T47D (cell line): Measurements from ENCODE around the gene LCLAT1.
A peak's percentile ranks its signal among the peaks of the same experiment; 100 is the strongest.

Experiments used
- DNase-seq, 2 experiments: peaks; one replicate each; pipeline versions ENCODE4 v3.0.0 to v3.0.0-alpha.2; 2011 to 2012; ENCODE audit warnings: low read depth in 1 of 2, low spot score in 1 of 2
- JUND ChIP-seq: IDR thresholded peaks from 2 replicates; pipeline ENCODE4 v1.6.1; 2012; ENCODE audit warnings: low read depth
- in situ Hi-C: cut with HindIII; loops from 2 replicates; pipeline ENCODE4 v1.10.0; 2016; ENCODE audit warnings: low sequenced_read_pairs, low pct_unique_long_range_greater_than_20kb

Gene LCLAT1

DNA sequence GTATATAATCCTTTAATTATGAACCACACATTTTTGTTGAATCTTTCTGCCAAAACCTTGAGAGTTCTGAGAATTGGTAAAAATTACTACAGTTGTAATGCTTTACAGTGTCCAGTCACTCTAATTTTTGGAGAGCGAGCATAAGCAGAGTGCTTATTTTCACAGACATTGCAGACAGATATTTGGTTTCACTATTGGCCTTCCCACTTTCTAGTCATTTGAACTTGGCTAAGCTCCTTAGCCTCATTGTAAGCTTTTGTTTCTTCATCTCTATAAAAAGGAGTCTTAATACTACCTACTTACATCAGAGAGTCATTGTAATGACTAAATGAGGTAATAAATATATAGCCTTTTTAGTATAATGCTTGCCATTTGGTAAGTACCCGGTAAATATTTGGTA lies 80.4 kb downstream of the LCLAT1 start:
- TF ChIP-seq JUND, result no peak
- in situ Hi-C loops, result no loop called here
- no peak for DNase-seq

DNA sequence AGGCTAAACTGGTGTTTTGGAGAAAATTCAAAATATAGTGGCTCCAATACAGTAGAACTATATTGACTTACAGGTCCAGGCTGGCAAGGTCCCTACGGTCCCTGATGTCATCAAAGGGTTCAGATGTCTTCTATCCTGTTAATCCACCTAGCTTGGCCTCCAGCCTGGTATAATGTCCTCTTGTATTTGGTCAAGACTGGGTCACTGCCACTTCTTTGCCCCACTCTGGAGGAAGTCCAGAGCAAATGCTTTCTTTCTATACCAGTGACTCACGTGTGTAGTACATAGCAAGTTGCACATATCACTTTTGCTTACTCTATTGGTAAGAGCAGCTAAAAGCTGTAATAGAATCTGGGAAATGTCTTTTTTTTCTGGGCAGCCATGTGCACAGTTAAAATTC lies 80.8 kb downstream of the LCLAT1 start:
- TF ChIP-seq JUND, result no peak
- DNase-seq, result peak in 1 of 2 experiments; percentile 15
- in situ Hi-C loops, result no loop called here

GRCh38 chr2:30530346-30530745 lies 83.3 kb downstream of the LCLAT1 start:
- in situ Hi-C loops, result no loop called here
- no peak for TF ChIP-seq JUND
- no peak for DNase-seq

DNA sequence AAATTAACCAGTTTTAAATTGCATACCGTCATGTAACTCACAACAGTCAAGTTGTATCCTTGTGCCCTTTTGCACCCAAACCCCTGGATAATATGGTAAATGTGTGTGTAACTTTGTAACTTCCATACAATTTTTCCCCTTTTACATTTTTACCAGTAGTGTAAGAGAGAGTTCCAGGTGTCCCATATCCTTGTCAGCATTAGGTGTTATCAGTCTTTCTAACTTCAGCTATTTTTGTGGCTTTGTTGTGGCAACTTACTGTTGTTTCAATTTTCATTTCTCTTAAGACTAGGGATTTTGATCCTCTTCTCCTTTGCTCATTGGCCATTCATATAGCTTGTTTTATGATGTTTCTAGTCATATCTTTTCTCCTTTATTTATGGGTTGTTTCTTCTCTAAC lies 94.6 kb downstream of the LCLAT1 start:
- TF ChIP-seq JUND, result no peak
- in situ Hi-C loops, result no loop called here
- no peak for DNase-seq

DNA sequence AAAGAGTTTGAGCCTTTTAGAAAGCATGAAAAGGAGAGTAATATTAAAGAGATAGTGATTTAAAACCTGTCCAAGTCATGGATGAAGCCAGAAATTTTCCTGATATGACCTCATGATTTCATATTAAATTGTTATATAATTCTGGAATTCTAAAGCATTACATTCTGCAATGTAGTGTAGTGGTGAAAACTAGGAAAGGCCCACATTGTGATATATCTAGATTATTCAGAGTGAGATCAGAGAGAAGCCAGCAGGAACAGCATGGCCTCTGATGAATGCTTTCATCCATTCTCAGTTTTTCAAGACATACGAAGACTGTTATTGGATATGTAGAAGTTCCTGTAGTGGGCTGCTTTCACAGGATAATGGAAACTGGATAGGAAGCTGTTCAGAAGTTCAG lies 98.8 kb downstream of the LCLAT1 start:
- in situ Hi-C loops, result no loop called here
- no peak for DNase-seq
- TF ChIP-seq JUND, result no peak

DNA sequence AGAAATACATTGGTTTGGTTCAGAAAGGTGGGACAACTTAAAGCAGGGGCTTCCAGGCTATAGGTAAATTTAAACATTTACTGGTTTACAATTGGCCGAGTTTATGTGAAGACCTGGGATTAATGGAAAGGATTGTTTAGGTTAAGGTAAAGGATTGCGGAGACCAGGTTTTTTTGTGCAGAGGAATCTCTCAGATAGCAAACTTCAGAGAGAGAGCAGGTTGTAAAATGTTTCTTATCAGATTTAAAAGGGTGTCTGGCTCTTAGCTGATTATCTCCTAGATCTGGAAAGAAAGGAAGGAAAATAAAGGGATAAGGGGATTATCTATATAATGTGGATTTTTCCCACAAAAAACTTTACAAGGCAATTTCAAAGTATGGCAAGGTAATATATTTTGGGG lies 101.3 kb downstream of the LCLAT1 start:
- in situ Hi-C loops, result no loop called here
- no peak for TF ChIP-seq JUND
- no peak for DNase-seq

DNA sequence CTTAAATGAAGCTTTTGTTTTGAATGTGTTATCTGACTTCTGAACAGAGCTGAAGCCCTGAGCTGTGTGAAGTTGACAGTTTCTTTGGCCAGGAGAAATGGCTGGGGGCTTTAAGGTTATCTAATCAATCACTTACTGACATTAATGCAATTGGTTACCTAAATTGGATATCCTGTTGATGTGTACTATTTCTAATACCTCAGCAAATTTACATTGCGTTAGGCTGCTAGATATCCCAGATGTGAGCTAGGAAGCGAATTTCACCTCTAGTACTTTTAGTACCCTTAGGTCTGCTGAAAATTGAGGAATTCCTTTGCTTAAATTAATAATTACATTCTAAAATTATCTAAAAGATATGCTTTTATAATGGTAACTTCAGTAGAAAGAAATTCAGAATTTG lies 102.0 kb downstream of the LCLAT1 start:
- in situ Hi-C loops, result no loop called here
- TF ChIP-seq JUND, result no peak
- no peak for DNase-seq

DNA sequence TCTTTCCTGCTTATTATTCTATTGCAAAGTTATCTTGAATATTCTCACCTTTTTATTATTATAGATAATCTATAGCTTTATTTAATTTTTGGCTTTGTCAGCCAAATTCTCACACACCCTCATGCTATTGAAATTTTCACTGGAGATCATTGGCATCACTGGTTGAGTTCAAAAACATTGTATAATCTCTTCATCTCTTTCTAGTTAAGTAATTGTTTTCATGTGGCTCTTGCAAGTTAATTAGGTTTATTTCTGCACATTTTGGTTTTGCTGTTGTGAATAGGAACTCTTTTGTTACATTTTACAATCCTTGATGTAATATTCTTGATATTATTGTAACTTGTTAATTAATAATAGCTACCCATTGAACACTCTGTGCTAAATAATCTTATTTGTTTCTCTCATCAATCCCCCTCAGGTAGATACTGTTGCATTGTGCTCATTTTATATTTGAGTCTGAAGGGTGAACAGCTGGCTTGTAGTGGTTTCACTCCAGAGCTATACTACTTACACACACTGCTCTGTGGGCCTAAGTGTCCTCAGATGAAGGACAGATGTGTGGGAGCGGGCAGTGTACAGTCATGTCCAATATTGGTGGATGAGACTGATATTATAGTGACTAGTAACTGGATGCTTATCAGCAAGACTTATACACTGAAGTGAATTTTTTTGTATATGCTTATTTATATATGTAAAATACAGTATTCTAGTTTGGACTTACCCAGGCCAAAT lies 112.7 kb downstream of the LCLAT1 start:
- in situ Hi-C loops, result no loop called here
- TF ChIP-seq JUND, result no peak
- DNase-seq, result no peak

DNA sequence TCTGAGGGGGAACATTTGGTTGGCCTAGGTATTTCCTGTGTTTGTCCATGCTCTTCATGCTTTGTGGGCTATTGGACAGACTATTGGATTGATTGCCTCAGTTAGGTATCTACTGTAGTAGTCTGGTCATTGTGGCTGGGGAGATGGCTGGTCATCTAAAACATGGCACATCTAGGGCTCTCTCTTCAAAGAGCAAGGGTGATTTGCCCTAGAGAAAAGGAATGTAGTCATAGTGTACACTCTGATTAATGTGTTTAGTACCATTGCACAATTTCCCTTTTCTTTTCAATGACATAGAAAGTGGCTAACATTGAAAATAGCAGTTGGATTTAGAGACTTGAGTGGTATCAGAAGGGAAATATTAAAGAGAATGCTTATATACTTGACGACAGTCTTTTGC lies 114.3 kb downstream of the LCLAT1 start:
- in situ Hi-C loops, result no loop called here
- DNase-seq, result no peak
- no peak for TF ChIP-seq JUND

GRCh38 chr2:30565851-30566358 lies 118.9 kb downstream of the LCLAT1 start:
- in situ Hi-C loops, result no loop called here
- no peak for DNase-seq
- TF ChIP-seq JUND, result no peak

- in situ Hi-C loops, result no loop called here
- TF ChIP-seq JUND, result no peak
- no peak for DNase-seq
Measured at GRCh38 chr2:30566631-30567030, 119.6 kb downstream of the LCLAT1 start.

DNA sequence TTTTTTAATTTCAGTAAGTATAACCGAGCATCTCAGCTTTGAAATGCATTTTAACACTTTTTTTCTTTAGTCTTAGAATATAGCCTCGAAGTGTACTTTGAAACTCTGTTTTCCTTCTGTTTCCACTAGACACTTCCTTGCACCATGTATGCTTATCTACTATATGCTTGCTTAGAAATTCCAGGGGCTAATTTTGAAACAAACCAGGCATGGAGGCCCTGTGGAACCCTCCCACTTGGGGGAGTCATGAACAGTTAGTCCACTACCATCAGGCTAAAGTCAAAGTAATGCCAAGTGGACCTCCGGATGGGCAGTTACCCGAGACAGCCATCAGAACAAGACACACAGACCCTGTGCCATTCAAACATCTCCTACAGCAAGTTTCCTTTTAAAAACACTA lies 120.3 kb downstream of the LCLAT1 start:
- DNase-seq, result no peak
- in situ Hi-C loops, result no loop called here
- no peak for TF ChIP-seq JUND

- TF ChIP-seq JUND, result no peak
- no peak for DNase-seq
- in situ Hi-C loops, result no loop called here
Measured at GRCh38 chr2:30569946-30570345, 122.9 kb downstream of the LCLAT1 start.

- DNase-seq, result no peak
- no peak for TF ChIP-seq JUND
- in situ Hi-C loops, result no loop called here
Measured at GRCh38 chr2:30577151-30577550, 130.1 kb downstream of the LCLAT1 start.

DNA sequence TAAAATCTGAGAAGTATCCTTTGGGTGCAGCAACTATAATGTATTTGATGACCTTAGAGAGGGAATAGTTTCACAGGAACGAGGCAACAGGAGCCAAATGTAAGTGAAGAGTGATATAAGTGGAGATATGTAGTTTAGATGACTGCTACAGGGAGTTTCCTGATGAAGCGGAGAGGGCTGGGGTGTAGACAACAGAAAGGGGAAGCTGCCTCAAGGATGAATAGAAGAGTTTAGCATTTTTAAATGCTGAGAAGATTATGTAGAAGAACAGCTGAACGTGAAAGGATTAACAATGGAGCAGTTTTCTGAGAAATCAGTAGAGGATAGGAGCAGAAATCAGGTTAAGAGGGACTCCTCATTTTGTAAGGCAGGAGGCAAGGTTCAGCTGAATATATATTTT lies 133.3 kb downstream of the LCLAT1 start:
- in situ Hi-C loops, result no loop called here
- no peak for DNase-seq
- no peak for TF ChIP-seq JUND
